Neutrophil (primary cell): ENCODE measurements around the gene GPN1.
"Not testable (repeated sequence)": the region's sequence is repeated elsewhere in the genome, so short reads cannot be mapped to it uniquely, and the experiment has no call there.

Experiments
- H3K27ac ChIP-seq: fragments of 200-600 bp; sonication (generic); 2 replicates; pipeline ENCODE4 v1.5.1; 2016; ENCODE audit warnings: mild to moderate bottlenecking, moderate library complexity
- H3K27me3 ChIP-seq: fragments of 200-600 bp; sonication (generic); 2 replicates; pipeline ENCODE4 v1.6.0; 2016; ENCODE audit warnings: mild to moderate bottlenecking
- H3K36me3 ChIP-seq: fragments of 200-600 bp; sonication (generic); 2 replicates; pipeline ENCODE4 v1.5.1; 2017
- H3K4me1 ChIP-seq, 2 experiments: fragments of 200-600 bp in 1 of 2; sonication (generic) in 1 of 2; 1 replicate in 1 of 2; 2 replicates in 1 of 2; pipeline versions ENCODE4 v1.5.1 to v1.6.1; 2013 to 2016; ENCODE audit warnings: low read depth in 1 of 2, low read length in 1 of 2, mild to moderate bottlenecking in 1 of 2, moderate library complexity in 1 of 2; ENCODE audit not compliant: control insufficient read depth in 1 of 2, insufficient read depth in 1 of 2
- H3K4me3 ChIP-seq, 2 experiments: fragments of 200-600 bp in 1 of 2; sonication (generic) in 1 of 2; 1 replicate in 1 of 2; 2 replicates in 1 of 2; pipeline ENCODE4 v1.5.1; 2013 to 2016; ENCODE audit warnings: low read depth in 1 of 2, low read length in 1 of 2, mild to moderate bottlenecking in 1 of 2, moderate library complexity in 1 of 2
- H3K9me3 ChIP-seq: fragments of 200-600 bp; sonication (generic); 2 replicates; pipeline ENCODE4 v1.5.1; 2016
- CTCF ChIP-seq: fragments of 200-600 bp; sonication (generic); IDR thresholded peaks from 2 replicates; pipeline ENCODE4 v1.5.1; 2016; ENCODE audit warnings: antibody characterized with exemption

GPN1 gene

DNA sequence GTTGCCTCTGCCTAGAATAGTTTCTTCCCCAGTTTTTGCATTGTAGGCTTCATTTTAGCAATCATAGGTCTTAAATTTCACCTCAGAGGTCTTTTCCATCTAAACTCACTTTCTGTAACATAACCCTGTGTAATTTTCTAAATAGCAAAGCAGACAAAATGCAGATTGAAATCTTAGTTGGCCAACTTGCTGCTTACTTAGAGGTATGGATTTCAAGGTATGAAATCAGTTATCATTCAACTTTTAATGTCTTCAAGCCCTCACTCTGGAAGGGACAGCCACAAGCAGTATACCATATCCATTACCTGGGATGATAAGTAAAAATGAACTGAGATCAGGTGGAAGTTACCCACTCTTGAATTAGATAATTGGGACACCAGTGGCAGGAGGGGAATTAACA lies 3.9 kb upstream of the GPN1 start:
- TF ChIP-seq CTCF, result no peak
- H3K4me1 ChIP-seq, result peaks cover 30 to 31% of the 10 kb centered on the region in 2 experiments
- H3K27me3 ChIP-seq, result no peaks in the 10 kb centered on the region
- peaks cover 46% of the 10 kb centered on the region for H3K36me3 ChIP-seq
- no peak overlapping the region for H3K27ac ChIP-seq
- no peak overlapping the region for H3K4me3 ChIP-seq
- no peaks in the 10 kb centered on the region for H3K9me3 ChIP-seq

- H3K27me3 ChIP-seq, H3K9me3 ChIP-seq, H3K4me3 ChIP-seq: not testable (repeated sequence)
- H3K4me1 ChIP-seq, result peaks cover 30 to 31% of the 10 kb centered on the region in 2 experiments
- H3K36me3 ChIP-seq, result peaks cover 36% of the 10 kb centered on the region
- peak overlapping the region; percentile 87 for H3K27ac ChIP-seq
Measured at GRCh38 chr2:27626323-27626722, 2.5 kb upstream of the GPN1 start.

DNA sequence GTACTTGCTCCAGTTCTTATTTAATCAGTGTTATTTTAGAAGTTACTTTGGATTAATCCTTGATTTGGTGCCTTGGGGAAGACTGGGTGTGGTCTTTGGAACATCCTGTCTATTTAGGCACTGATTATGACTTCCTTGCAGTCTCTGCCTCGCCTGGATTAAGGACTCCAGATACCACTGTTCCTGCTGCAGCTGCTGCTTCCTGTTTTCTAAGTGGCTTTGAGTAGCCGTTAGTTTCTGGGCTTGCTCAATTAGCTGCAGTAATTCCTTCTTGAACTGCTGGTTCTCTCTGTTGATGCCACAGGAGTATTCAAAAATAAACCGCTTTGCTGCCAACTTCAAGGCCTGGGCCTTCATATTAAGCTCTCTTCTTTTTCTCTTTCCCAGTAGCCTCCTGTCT lies 1.9 kb upstream of the GPN1 start:
- H3K27me3 ChIP-seq, H3K9me3 ChIP-seq, H3K4me3 ChIP-seq: not testable (repeated sequence)
- Histone ChIP-seq H3K36me3 (peaks cover 35% of the 10 kb centered on the region), H3K4me1 (peaks cover 30 to 31% of the 10 kb centered on the region in 2 experiments), H3K27ac (peak overlapping the region; percentile 87)

DNA sequence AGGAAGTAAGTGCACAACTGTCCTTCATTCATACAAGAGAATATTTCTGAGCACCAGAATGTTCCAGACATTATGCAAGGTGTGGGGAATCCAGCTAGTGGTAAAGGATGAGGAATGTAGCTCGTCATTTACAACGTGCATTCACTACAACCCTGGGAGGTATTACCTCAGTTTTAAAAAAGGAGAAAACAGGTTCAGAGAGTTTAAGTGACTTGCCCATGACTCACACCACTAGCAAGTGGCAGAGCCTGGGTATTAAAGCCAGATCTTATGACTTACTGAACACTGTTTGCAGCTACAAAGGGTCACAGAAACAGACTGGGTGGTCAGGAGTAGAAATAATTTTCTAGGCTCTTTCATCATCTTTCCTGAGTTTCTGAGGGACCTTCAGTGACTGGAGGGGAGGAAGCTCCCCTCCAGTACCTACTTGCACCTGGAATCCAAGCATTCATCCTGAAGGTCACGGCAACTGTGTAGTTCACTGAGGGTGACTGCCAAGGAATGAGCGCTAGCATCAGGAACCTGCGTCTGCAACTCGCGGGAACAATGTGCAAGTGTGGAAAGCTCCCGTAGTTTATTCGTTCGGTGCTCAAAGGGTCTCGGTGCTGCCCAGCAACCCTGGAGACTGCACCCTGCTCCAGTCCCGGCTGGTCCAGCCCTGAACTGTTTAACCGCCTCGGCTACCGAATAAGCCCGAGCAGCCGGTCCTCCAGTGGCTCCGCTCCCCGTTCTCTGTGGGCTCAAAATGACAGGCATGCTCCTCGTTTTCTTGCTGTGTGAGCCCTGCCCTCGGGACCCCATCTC lies 685 bp upstream of the GPN1 start:
- Histone ChIP-seq H3K27ac (peak overlapping the region; percentile 87), H3K4me1 (peaks cover 30 to 31% of the 10 kb centered on the region in 2 experiments), H3K27me3 (no peaks in the 10 kb centered on the region), H3K36me3 (peaks cover 23% of the 10 kb centered on the region), H3K9me3 (no peaks in the 10 kb centered on the region), H3K4me3 (peak overlapping the region; percentile 73 to 93)
- TF ChIP-seq CTCF, result no peak

DNA sequence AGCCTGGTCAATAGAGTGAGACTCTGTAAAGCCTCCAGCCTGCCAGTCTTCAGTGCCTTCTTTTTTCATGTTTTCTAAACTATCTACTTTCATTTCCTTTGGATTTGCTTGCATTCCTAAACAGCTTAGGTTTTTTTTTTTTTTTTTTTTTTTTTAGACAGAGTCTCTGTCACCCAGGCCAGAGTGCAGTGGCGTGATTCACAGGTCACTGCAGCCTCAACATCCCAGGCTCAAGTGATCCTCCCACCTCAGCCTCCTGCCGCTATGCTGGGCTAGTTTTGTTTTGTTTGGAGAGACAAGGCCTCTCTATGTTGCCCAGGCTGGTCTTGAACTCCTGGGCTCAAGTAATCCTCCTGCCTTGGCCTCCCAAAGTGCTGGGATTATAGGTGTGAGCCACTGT lies 1.4 kb downstream of the GPN1 start:
- H3K27me3 ChIP-seq, H3K27ac ChIP-seq, H3K9me3 ChIP-seq, H3K4me3 ChIP-seq: not testable (repeated sequence)
- Histone ChIP-seq H3K36me3 (peaks cover 21% of the 10 kb centered on the region), H3K4me1 (peaks cover 30 to 31% of the 10 kb centered on the region in 2 experiments)

- H3K27me3 ChIP-seq, result no peaks in the 10 kb centered on the region
- TF ChIP-seq CTCF, result no peak
- H3K9me3 ChIP-seq, result no peaks in the 10 kb centered on the region
- H3K36me3 ChIP-seq, result peaks cover 59% of the 10 kb centered on the region
- H3K4me1 ChIP-seq, result peaks cover 5 to 6% of the 10 kb centered on the region in 2 experiments
- H3K27ac ChIP-seq, result no peak overlapping the region
- H3K4me3 ChIP-seq, result no peak overlapping the region
Measured at GRCh38 chr2:27634291-27634690, 5.4 kb downstream of the GPN1 start.

GRCh38 chr2:27636766-27637165 lies 7.9 kb downstream of the GPN1 start:
- no peak overlapping the region for H3K4me3 ChIP-seq
- no peaks in the 10 kb centered on the region for H3K9me3 ChIP-seq
- H3K36me3 ChIP-seq, result peaks cover 74% of the 10 kb centered on the region
- H3K4me1 ChIP-seq, result no peaks in the 10 kb centered on the region
- no peaks in the 10 kb centered on the region for H3K27me3 ChIP-seq
- no peak for TF ChIP-seq CTCF
- H3K27ac ChIP-seq, result no peak overlapping the region
